ENCODE measurements around the gene SLC44A4.
"Not testable (repeated sequence)": the region's sequence is repeated elsewhere in the genome, so short reads cannot be mapped to it uniquely, and the experiment has no call there.

SLC44A4 gene

GRCh38 chr6:31860349-31860748 is 18.4 kb downstream of the SLC44A4 start:
- in situ Hi-C loops (cut with HindIII; ENCODE audit: low sequenced_read_pairs) = no loop called here

GRCh38 chr6:31859923-31860322 is 18.9 kb downstream of the SLC44A4 start:
- in situ Hi-C loops (cut with HindIII; ENCODE audit: low sequenced_read_pairs) = no loop called here

- in situ Hi-C loops (cut with HindIII; ENCODE audit: low sequenced_read_pairs) = no loop called here
Measured at GRCh38 chr6:31858707-31859106, 20.1 kb downstream of the SLC44A4 start.

- in situ Hi-C loops (cut with HindIII; ENCODE audit: low sequenced_read_pairs) = not testable (repeated sequence)
Measured at GRCh38 chr6:31857774-31858173, 21.0 kb downstream of the SLC44A4 start.

- in situ Hi-C loops (cut with HindIII; ENCODE audit: low sequenced_read_pairs) = not testable (repeated sequence)
Measured at GRCh38 chr6:31851980-31852718, 26.6 kb downstream of the SLC44A4 start.

GRCh38 chr6:31851485-31851832 is 27.3 kb downstream of the SLC44A4 start:
- in situ Hi-C loops (cut with HindIII; ENCODE audit: low sequenced_read_pairs) = no loop called here

- in situ Hi-C loops (cut with HindIII; ENCODE audit: low sequenced_read_pairs) = no loop called here
Measured at GRCh38 chr6:31850765-31851484, 27.9 kb downstream of the SLC44A4 start.

GRCh38 chr6:31847276-31847978 is 31.4 kb downstream of the SLC44A4 start:
- in situ Hi-C loops (cut with HindIII; ENCODE audit: low sequenced_read_pairs) = no loop called here

- in situ Hi-C loops (cut with HindIII; ENCODE audit: low sequenced_read_pairs) = no loop called here
Measured at GRCh38 chr6:31844507-31844906, 34.3 kb downstream of the SLC44A4 start.

- in situ Hi-C loops (cut with HindIII; ENCODE audit: low sequenced_read_pairs) = no loop called here
Measured at GRCh38 chr6:31842053-31842452, 36.7 kb downstream of the SLC44A4 start.

- in situ Hi-C loops (cut with HindIII; ENCODE audit: low sequenced_read_pairs) = not testable (repeated sequence)
Measured at GRCh38 chr6:31839779-31840126, 39.0 kb downstream of the SLC44A4 start.

GRCh38 chr6:31838968-31839367 is 39.8 kb downstream of the SLC44A4 start:
- in situ Hi-C loops (cut with HindIII; ENCODE audit: low sequenced_read_pairs) = no loop called here

- in situ Hi-C loops (cut with HindIII; ENCODE audit: low sequenced_read_pairs) = not testable (repeated sequence)
Measured at GRCh38 chr6:31838114-31838553, 40.7 kb downstream of the SLC44A4 start.

- in situ Hi-C loops (cut with HindIII; ENCODE audit: low sequenced_read_pairs) = no loop called here
Measured at GRCh38 chr6:31837369-31838113, 41.3 kb downstream of the SLC44A4 start.

- in situ Hi-C loops (cut with HindIII; ENCODE audit: low sequenced_read_pairs) = no loop called here
Measured at GRCh38 chr6:31836474-31837368, 42.1 kb downstream of the SLC44A4 start.

- in situ Hi-C loops (cut with HindIII; ENCODE audit: low sequenced_read_pairs) = no loop called here
Measured at GRCh38 chr6:31836047-31836473, 42.7 kb downstream of the SLC44A4 start.

GRCh38 chr6:31834367-31835250 is 44.2 kb downstream of the SLC44A4 start:
- in situ Hi-C loops (cut with HindIII; ENCODE audit: low sequenced_read_pairs) = no loop called here

GRCh38 chr6:31831350-31832215 is 47.2 kb downstream of the SLC44A4 start:
- in situ Hi-C loops (cut with HindIII; ENCODE audit: low sequenced_read_pairs) = no loop called here

Data from DLD1 (cell line).